GM21825 (cell line): ENCODE data around the gene ADAMTS8.

Experiments
- ATAC-seq: cut with Tn5 transposase; IDR thresholded peaks from one replicate; pipeline ENCODE4 v1.9.1; 2021; ENCODE audit warnings: mild to moderate bottlenecking, moderate library complexity; ENCODE audit not compliant: unreplicated experiment

The ADAMTS8 gene

GRCh38 chr11:130428316-130429119 lies at the start of gene ADAMTS8:
Gene ADAMTS8, minus strand, starts transcription at chr11:130428609. Its CDS starts 323 bp downstream, at chr11:130428286.
- ATAC-seq = no peak

- no peak for ATAC-seq
These were observed 49.3 kb upstream of the ADAMTS8 start for GRCh38 chr11:130477586-130478203.

GRCh38 chr11:130476922-130477491 lies 48.6 kb upstream of the ADAMTS8 start:
- ATAC-seq = no peak

DNA sequence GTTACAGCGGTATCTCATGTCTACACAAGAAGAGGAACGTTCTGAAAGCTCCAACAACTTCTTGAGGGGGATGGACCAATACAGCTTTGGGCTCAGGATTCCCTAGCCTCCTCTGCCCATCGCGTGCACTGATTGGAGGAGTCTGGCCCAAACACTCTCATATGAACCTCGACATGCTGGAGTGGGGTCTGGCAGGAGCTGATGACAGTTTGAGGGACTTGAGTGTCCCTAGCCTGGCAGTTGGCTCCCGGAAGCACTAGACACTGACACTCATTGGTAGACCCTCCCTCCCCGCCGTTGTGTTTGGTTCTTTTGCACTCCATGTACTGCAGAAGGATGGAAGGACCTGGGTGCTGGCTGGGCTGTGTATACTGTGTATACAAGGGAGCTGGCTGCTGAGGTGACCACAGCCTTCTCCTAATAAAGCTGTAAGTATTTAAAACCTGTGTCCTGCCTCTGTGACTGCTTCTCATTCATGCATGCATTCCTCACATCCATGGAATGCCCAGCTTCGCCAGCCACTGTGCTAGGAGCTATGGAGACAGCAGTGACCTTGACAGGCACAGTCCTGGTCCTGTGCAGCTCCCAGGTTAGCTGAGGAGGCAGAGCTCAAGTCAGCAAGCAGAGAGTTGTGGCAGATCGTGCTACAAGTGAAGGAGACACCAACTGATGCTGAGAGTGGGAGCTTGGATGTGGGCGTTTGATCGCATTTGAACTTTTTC lies 48.0 kb upstream of the ADAMTS8 start:
- ATAC-seq = no peak

- ATAC-seq = no peak
These were observed 47.1 kb upstream of the ADAMTS8 start for GRCh38 chr11:130475426-130476053.

DNA sequence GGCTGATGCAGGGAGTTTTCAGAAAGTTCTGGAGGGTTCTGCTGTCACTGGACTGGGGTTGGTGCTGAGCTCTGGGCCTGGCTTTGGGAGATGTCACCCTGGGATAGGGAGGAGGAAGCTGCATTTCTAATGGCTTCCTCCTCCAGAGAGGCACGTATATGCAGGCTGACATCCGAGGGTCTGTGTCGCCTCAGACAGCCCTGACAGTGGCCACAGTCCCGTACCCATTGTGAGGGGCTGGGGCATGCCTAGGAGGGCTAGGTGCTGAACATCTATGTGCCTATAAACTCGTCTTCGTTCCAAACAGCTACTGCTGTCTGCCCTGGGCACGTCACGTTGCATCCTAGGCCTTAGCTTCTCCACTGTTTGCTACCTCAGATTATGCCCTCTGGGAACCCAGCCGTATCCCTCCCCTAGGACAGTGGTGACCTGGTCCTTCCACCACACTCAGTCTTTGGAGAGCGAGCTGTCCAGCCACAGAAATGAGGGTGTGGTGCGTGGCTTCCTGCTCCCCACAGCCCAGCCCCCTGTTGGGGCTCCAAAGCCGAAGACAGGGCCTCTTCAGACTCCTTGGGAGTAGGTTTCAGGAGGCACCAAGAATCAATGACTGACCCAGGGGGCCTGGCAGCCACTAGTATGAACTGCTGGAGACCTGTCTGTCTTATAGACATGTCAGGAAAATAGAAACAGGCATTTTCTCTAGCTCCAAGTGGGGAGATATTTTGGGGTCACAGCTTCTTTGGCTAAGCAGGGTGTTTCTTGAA lies 46.4 kb upstream of the ADAMTS8 start:
- no peak for ATAC-seq

GRCh38 chr11:130473795-130474377 lies 45.5 kb upstream of the ADAMTS8 start:
- ATAC-seq = no peak

DNA sequence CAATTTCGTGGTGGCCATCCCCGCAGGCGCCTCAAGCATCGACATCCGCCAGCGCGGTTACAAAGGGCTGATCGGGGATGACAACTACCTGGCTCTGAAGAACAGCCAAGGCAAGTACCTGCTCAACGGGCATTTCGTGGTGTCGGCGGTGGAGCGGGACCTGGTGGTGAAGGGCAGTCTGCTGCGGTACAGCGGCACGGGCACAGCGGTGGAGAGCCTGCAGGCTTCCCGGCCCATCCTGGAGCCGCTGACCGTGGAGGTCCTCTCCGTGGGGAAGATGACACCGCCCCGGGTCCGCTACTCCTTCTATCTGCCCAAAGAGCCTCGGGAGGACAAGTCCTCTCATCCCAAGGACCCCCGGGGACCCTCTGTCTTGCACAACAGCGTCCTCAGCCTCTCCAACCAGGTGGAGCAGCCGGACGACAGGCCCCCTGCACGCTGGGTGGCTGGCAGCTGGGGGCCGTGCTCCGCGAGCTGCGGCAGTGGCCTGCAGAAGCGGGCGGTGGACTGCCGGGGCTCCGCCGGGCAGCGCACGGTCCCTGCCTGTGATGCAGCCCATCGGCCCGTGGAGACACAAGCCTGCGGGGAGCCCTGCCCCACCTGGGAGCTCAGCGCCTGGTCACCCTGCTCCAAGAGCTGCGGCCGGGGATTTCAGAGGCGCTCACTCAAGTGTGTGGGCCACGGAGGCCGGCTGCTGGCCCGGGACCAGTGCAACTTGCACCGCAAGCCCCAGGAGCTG lies 44.8 kb upstream of the ADAMTS8 start:
- no peak for ATAC-seq

DNA sequence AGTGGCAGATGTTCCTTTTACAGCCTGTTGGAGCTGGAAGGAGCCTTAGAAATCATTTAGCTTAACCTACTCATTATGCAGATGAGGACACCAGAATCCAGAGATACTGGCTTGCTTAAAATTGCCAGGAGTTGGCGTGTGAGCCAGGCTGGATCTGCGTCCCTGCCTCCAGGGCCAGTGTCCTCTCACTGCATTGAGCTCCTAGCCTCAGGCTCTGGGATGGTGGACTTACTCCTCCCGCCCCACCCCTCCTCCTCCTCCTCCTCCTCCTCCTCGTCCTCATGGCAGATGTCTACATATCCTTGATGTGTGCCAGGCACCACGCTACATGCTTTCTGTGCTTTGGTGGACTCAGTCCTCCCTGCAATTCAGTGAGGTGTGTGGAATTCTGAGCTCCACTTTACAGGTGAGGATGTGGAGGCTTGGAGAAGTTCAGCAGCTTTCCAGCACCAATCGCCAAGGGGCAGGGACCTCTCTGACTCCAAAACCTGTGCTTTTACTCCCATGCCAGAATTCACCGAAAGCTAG lies 44.1 kb upstream of the ADAMTS8 start:
- ATAC-seq = no peak

GRCh38 chr11:130471731-130472433 lies 43.5 kb upstream of the ADAMTS8 start:
- no peak for ATAC-seq

GRCh38 chr11:130470832-130471706 lies 42.7 kb upstream of the ADAMTS8 start:
- no peak for ATAC-seq

DNA sequence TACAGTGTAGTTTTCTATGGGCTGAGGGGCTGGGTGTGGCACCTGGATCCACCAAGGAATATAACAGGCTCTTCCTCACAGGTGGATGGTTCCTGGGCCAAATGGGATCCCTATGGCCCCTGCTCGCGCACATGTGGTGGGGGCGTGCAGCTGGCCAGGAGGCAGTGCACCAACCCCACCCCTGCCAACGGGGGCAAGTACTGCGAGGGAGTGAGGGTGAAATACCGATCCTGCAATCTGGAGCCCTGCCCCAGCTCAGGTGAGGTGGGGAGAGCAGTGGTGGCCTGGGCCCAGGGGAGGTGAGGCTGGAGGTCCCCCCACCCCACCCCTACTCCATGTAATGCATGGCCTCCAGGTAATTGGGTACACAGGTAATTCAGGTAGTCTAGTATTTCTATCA lies 40.8 kb upstream of the ADAMTS8 start:
- no peak for ATAC-seq

DNA sequence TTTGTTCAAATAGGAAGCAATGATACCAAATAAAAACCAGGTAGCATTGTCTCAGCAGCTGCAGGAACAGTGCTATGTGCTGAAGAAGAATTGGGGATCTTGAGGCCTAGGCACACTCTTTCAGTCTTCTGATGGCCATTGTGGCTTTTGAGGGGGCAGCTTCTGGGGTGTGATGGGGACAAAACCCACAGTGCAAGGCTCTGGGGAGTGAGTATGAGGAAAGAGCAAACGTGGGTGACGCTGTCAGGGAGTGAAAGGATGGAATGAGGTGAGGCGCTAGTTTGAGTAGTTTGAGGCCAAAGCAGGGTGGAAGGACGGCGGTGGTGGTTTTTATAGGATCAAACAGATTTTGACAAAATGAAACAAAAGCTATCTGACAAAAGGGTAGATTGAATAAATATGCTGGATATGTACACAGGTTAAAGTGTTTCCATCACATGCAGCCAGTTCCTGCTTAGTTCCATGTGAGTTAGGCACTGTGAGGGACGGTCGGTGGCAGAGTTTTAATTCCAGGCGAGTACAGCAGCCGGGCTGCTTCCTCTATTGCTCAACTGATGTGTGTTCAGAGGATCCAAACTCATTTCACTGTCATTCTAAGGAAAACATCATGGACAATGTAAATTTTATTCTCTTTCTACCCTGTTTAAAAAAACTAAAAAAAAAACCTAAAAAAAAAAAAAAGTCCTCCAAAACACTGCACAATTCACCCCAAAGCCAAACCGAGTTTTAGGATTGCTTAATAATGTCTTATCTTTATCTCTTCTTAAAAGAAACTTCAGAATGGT lies 38.9 kb upstream of the ADAMTS8 start:
- no peak for ATAC-seq

DNA sequence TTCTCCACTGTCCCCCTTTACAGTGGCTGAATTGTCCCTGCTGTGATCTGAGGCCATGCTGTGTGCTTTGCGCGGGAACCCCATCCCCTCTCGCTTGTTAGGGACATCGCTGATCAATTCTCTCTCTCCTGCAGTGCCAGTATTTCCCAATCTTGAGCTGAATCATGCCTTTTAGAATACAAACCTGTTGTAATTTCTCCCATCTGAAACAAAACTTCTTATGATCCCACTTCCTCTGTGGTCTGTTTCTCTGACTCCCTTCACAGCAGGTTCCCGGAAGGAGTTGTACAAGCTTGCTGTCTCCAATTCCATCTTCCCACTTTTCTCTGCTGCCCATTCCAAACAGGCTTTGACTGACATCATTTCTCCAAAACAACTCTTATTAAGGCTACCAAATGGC lies 36.9 kb upstream of the ADAMTS8 start:
- ATAC-seq = no peak

DNA sequence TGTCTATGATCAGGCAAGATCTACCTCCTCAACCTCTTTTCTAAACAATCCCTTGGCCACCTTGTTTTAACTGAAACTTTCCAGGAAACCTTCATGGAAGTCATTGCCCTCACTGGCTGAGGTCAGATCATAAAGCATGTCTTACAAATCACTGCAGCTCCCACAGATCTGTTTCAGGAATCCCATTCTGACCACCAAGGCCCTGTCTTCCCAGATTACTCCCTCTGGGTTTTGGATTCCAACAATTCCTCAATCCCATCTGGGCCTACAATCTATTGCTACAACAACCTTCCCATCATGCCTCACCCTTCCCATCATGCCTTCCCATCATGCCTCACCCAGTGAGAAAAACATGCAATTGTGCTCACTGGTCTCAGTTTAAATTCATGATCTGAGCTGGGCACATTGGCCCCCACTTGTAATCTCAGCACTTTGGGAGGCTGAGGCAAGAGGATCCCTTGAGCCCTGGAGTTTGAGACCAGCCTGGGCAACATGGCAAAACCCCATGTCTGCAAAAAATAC lies 35.9 kb upstream of the ADAMTS8 start:
- no peak for ATAC-seq

DNA sequence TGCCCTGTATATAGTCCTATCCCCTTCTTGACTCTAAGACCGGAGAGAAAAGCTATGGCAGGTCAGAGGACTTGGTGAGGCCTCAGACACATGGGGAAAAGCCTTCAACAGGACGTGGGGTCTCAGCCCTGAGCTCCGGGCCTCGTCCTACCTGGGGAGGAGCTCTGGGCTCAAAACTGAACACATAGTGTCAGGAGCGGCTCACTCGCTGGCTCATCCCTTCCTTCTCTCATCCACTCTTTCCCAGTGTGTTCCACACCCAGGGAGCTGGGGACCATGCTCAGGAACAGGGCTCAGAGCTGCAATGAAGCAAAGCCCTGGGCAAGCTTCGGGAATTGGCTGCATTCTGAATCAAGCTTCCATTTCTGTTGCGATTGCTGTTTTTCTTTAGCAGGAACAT lies 34.5 kb upstream of the ADAMTS8 start:
- ATAC-seq = no peak
